GM12878 (cell line): ENCODE data around the gene NPM3. TPM values are rescaled to one million over a fixed set of nuclear protein-coding genes. Genes with fewer than 3 reads are reported as not detected.

Experiments used
- ATAC-seq: fragments of 200-7000 bp; cut with Tn5 transposase; 3 replicates; pipeline ENCODE4 v1.9.1; 2020; ENCODE audit warnings: mild to moderate bottlenecking, moderate library complexity
- BruUV-seq: library from RNA; stranded (reverse); fragments of 400-500 nt; replicated peaks from 2 replicates; lab custom pipeline; 2021; lab: Mats Ljungman, UMichigan
- CTCF ChIA-PET: fragments of 300-600 bp; sonication (Branson Sonifier 250); formaldehyde crosslinking; extraction: SDS; loops from one replicate; lab custom pipeline; 2021; ENCODE audit warnings: inconsistent platforms; lab: Yijun Ruan, JAX
- POLR2A ChIA-PET: fragments of 350-600 bp; formaldehyde crosslinking; extraction: SDS; loops from one replicate; lab custom pipeline; 2021; ENCODE audit warnings: inconsistent platforms; lab: Charles Lee
- RAD21 ChIA-PET: fragments of 300-600 bp; sonication (Branson Sonifier 250); formaldehyde crosslinking; loops from one replicate; lab custom pipeline; 2023; ENCODE audit warnings: antibody characterized with exemption; ENCODE audit not compliant: unreplicated experiment; lab: Charles Lee
- SMC1A ChIA-PET: fragments of 300-600 bp; sonication (Branson Sonifier 250); formaldehyde crosslinking; loops from one replicate; lab custom pipeline; 2023; ENCODE audit not compliant: unreplicated experiment, uncharacterized antibody; lab: Charles Lee
- DNase-seq: peaks from one replicate; pipeline ENCODE4 v3.0.0-alpha.2; 2011; ENCODE audit warnings: low read depth, low spot score
- FAIRE-seq: peaks from 3 replicates; lab custom pipeline; 2011; peaks lifted over from hg19 to GRCh38; lab: Jason Lieb, UNC
- H2AFZ ChIP-seq: 2 replicates; pipeline ENCODE4 v1.6.0; 2011; ENCODE audit warnings: low read depth, low read length, control low read depth; ENCODE audit not compliant: control insufficient read depth
- H3K27ac ChIP-seq: 2 replicates; pipeline ENCODE4 v1.5.1; 2011; ENCODE audit warnings: control low read depth; ENCODE audit not compliant: control insufficient read depth, insufficient read depth
- H3K27me3 ChIP-seq, 2 experiments: replicated peaks in 1 of 2; 2 replicates each; pipeline versions ENCODE4 v1.6.0 to v1.6.1; 2011; ENCODE audit warnings: low read length in 1 of 2; ENCODE audit not compliant: control insufficient read depth in 2 of 2, insufficient read depth in 2 of 2
- H3K36me3 ChIP-seq, 2 experiments: 2 replicates each; pipeline ENCODE4 v1.5.1; 2011; ENCODE audit warnings: low read length in 1 of 2; ENCODE audit not compliant: control insufficient read depth in 2 of 2, insufficient read depth in 2 of 2
- H3K4me1 ChIP-seq: 2 replicates; pipeline ENCODE4 v1.6.1; 2011; ENCODE audit warnings: mild to moderate bottlenecking, low read length, moderate library complexity, mixed read lengths; ENCODE audit not compliant: control insufficient read depth, insufficient read depth
- H3K4me2 ChIP-seq: 2 replicates; pipeline ENCODE4 v1.6.0; 2011; ENCODE audit warnings: control low read depth; ENCODE audit not compliant: control insufficient read depth, insufficient read depth
- H3K4me3 ChIP-seq: fragments of 200-600 bp; sonication (generic); 2 replicates; pipeline ENCODE4 v1.5.1; 2016
- H3K79me2 ChIP-seq: 2 replicates; pipeline ENCODE4 v1.6.0; 2011; ENCODE audit warnings: low read length; ENCODE audit not compliant: control insufficient read depth, insufficient read depth
- H3K9ac ChIP-seq: 2 replicates; pipeline ENCODE4 v1.8.0; 2011; ENCODE audit warnings: low read length, control low read depth, mixed read lengths; ENCODE audit not compliant: control insufficient read depth, insufficient read depth
- H3K9me3 ChIP-seq: replicated peaks from 3 replicates; pipeline ENCODE4 v1.5.1; 2011; ENCODE audit warnings: mild to moderate bottlenecking, low read length; ENCODE audit not compliant: control insufficient read depth, insufficient read depth
- H4K20me1 ChIP-seq: 2 replicates; pipeline ENCODE4 v1.6.0; 2011; ENCODE audit not compliant: control insufficient read depth, insufficient read depth
- CBX5 ChIP-seq: sonication (generic); IDR thresholded peaks from 2 replicates; pipeline ENCODE4 v1.6.1; 2016; ENCODE audit warnings: low read depth, moderate library complexity, mild to moderate bottlenecking, inconsistent platforms
- EZH2 ChIP-seq: IDR thresholded peaks from 2 replicates; pipeline ENCODE4 v1.6.1; 2012; ENCODE audit warnings: low read depth, mild to moderate bottlenecking, control low read depth, inconsistent platforms, low read length, borderline replicate concordance; ENCODE audit not compliant: control insufficient read depth
- IKZF2 ChIP-seq, 2 experiments: fragments of 450-650 bp; IDR thresholded peaks; 2 replicates each; pipeline ENCODE4 v1.6.1; 2017; ENCODE audit warnings: mild to moderate bottlenecking in 2 of 2, moderate library complexity in 2 of 2
- IRF4 ChIP-seq: IDR thresholded peaks from 2 replicates; pipeline ENCODE4 v1.6.1; 2011; ENCODE audit warnings: low read depth, low read length
- JUND ChIP-seq: IDR thresholded peaks from 2 replicates; pipeline ENCODE4 v1.6.1; 2012; ENCODE audit warnings: low read depth, mild to moderate bottlenecking, low read length, improper control_type of control experiment, moderate library complexity
- PML ChIP-seq: IDR thresholded peaks from 2 replicates; pipeline ENCODE4 v1.6.1; 2012; ENCODE audit warnings: low read length, inconsistent platforms
- POLR2AphosphoS2 ChIP-seq: IDR thresholded peaks from 2 replicates; pipeline ENCODE4 v1.6.1; 2011; ENCODE audit warnings: low read depth, mild to moderate bottlenecking, low read length, improper control_type of control experiment, moderate library complexity
- POU2F2 ChIP-seq: IDR thresholded peaks from 3 replicates; pipeline ENCODE4 v1.6.1; 2011; ENCODE audit warnings: low read depth, mild to moderate bottlenecking, low read length, borderline replicate concordance
- RBBP5 ChIP-seq: fragments of 200-600 bp; sonication (generic); conservative IDR thresholded peaks from 2 replicates; pipeline ENCODE4 v1.6.1; 2016
- RELA ChIP-seq: fragments of 450-650 bp; IDR thresholded peaks from 2 replicates; pipeline ENCODE4 v1.8.0; 2014; ENCODE audit warnings: borderline replicate concordance; ENCODE audit not compliant: partially characterized antibody
- SIX5 ChIP-seq: IDR thresholded peaks from 2 replicates; pipeline ENCODE4 v1.6.1; 2011; ENCODE audit warnings: mild to moderate bottlenecking, low read depth, low read length, moderate library complexity; ENCODE audit not compliant: severe bottlenecking
- SPI1 ChIP-seq: IDR thresholded peaks from 2 replicates; pipeline ENCODE4 v1.6.1; 2011; ENCODE audit warnings: low read depth, mild to moderate bottlenecking, low read length, moderate library complexity, borderline replicate concordance; ENCODE audit not compliant: insufficient read depth
- SUZ12 ChIP-seq: fragments of 200-600 bp; sonication (generic); IDR thresholded peaks from one replicate; pipeline ENCODE4 v1.6.1; 2018; ENCODE audit warnings: antibody characterized with exemption, mild to moderate bottlenecking; ENCODE audit not compliant: unreplicated experiment
- ZNF24 ChIP-seq: fragments of 450-650 bp; IDR thresholded peaks from 2 replicates; pipeline ENCODE4 v1.6.1; 2017; ENCODE audit warnings: antibody characterized with exemption, mild to moderate bottlenecking
- WGBS: methylation state at CpG from one replicate; pipeline ENCODE4 v1.1.6; 2016; ENCODE audit warnings: low lambda C conversion rate; ENCODE audit not compliant: insufficient replicate concordance, insufficient coverage; ENCODE audit errors: missing lambda C conversion rate; 5-methylcytosine and 5-hydroxymethylcytosine counted together
- in situ Hi-C: fragments of 300-500 bp; cut with MboI; formaldehyde crosslinking; loops from 9 replicates; pipeline ENCODE4 v1.14.3; 2018; ENCODE audit warnings: mixed read lengths
- intact Hi-C: fragments of 100-400 bp; cut with micrococcal nuclease; formaldehyde crosslinking; loops from one replicate; pipeline ENCODE4 v1.14.2; 2022; ENCODE audit not compliant: unreplicated experiment
- polyA plus RNA-seq, 11 experiments: library from polyadenylated mRNA; depleted of rRNA in 4 of 11; unstranded in 6 of 11; stranded (reverse) in 5 of 11; fragments of >200 nt; fragmentation: Nextera tagmentation in 4 of 11; fragmentation: Illumina TruSeq in 1 of 11; extraction: Ambion mirVana in 4 of 11; extraction: Trizol in 1 of 11; gene quantifications; 1 replicate in 1 of 11; 2 replicates in 10 of 11; pipeline versions ENCODE4 v1.2.1 to v1.2.3, GENCODE V29; 2011 to 2016; ENCODE audit warnings: inconsistent platforms in 2 of 11, missing spikeins in 2 of 11, low read depth in 1 of 11
- total RNA-seq, 4 experiments: library from RNA; depleted of rRNA in 3 of 4; stranded (reverse); fragments of >200 nt in 3 of 4; fragmentation: Illumina TruSeq in 1 of 4; extraction: Trizol in 1 of 4; gene quantifications; 2 replicates each; pipeline versions ENCODE4 v1.2.1 to v1.2.3, GENCODE V29; 2013 to 2021
- TF ChIP-seq, protein P1 (sequence below): fragments of 450-650 bp; conservative IDR thresholded peaks from 2 replicates; pipeline ENCODE4 v1.6.1; 2017; ENCODE audit warnings: mild to moderate bottlenecking, moderate library complexity
- TF ChIP-seq, protein P2 (sequence below): fragments of 450-650 bp; IDR thresholded peaks from 2 replicates; pipeline ENCODE4 v1.6.1; 2014; ENCODE audit warnings: mild to moderate bottlenecking
- TF ChIP-seq, protein P3 (sequence below): fragments of 450-650 bp; formaldehyde crosslinking; IDR thresholded peaks from 2 replicates; pipeline ENCODE4 v1.5.0; 2022; ENCODE audit warnings: mild to moderate bottlenecking, missing genetic modification characterization

The NPM3 gene
- total and polyA plus RNA-seq, 10 of the 15 experiments (the other 5 are each of a cell fraction or from before 2014, with no cell fraction given): 13.0 to 171 (median 93.3) TPM

DNA sequence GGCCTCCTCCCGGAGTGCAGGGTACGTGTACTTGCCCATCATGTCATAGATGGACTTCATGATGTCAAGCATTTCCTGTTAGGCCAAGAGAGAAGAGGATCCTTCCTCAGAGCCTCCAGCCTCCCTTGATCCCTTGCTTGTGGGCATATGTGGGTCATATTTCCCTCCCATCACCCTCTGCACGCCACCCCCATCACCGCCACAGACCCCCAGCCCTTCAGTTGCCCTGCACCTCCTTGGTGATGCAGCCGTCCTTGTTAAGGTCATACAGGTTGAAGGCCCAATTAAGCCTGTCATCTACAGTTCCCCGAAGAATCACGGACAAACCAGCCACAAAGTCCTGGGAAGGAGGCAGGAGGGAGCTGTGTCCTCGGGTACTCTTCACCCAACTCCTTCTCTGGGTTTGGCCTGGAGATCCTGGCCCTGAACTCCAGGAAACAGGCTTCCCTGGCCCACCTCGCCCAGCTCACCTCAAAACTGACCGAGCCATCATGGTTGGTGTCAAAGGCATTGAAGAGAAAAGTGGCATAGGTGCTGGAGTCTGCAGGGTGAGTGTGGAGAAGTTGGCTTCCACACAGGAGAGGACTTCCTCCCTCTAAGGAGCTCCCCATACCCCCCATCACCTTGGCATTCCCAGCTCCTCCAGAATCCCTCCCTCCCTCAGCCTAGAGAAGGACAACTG, 44.8 kb upstream of the NPM3 start:
- peaks cover 0 to 4% of the 10 kb centered on the region in 2 experiments; a peak in 1 of 4 replicates for H3K36me3 ChIP-seq
- H3K4me2 ChIP-seq: no peak overlapping the region
- CTCF ChIA-PET: interaction anchor here (0.6 kb wide), 1 partner anchor 51 kb away, joined by 3 read pairs; no protein-coding TSS in a partner anchor
- in situ Hi-C loops (no loop called here), intact Hi-C loops (no loop called here)
- H3K9ac ChIP-seq: no peak overlapping the region
- BruUV-seq: no TSS peak
- H3K9me3 ChIP-seq: no peaks in the 10 kb centered on the region
- H3K4me3 ChIP-seq: no peak overlapping the region
- RAD21 ChIA-PET: no interaction called here
- H3K27ac ChIP-seq: no peak overlapping the region
- H3K27me3 ChIP-seq: no peaks in the 10 kb centered on the region
- H4K20me1 ChIP-seq: no peaks in the 10 kb centered on the region
- TF ChIP-seq POU2F2 (no peak), IRF4 (no peak), ZNF24 (no peak), EZH2 (no peak), IKZF2 (IDR thresholded peaks at IDR 0.05) (no peak), RELA (no peak), CBX5 (no peak), PML (no peak), SIX5 (no peak), SUZ12 (no peak), RBBP5 (no peak), JUND (no peak), POLR2AphosphoS2 (no peak), SPI1 (no peak)
- TF ChIP-seq, protein P1, sequence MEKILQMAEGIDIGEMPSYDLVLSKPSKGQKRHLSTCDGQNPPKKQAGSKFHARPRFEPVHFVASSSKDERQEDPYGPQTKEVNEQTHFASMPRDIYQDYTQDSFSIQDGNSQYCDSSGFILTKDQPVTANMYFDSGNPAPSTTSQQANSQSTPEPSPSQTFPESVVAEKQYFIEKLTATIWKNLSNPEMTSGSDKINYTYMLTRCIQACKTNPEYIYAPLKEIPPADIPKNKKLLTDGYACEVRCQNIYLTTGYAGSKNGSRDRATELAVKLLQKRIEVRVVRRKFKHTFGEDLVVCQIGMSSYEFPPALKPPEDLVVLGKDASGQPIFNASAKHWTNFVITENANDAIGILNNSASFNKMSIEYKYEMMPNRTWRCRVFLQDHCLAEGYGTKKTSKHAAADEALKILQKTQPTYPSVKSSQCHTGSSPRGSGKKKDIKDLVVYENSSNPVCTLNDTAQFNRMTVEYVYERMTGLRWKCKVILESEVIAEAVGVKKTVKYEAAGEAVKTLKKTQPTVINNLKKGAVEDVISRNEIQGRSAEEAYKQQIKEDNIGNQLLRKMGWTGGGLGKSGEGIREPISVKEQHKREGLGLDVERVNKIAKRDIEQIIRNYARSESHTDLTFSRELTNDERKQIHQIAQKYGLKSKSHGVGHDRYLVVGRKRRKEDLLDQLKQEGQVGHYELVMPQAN: no peak
- TF ChIP-seq, protein P2, sequence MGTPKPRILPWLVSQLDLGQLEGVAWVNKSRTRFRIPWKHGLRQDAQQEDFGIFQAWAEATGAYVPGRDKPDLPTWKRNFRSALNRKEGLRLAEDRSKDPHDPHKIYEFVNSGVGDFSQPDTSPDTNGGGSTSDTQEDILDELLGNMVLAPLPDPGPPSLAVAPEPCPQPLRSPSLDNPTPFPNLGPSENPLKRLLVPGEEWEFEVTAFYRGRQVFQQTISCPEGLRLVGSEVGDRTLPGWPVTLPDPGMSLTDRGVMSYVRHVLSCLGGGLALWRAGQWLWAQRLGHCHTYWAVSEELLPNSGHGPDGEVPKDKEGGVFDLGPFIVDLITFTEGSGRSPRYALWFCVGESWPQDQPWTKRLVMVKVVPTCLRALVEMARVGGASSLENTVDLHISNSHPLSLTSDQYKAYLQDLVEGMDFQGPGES: no peak
- TF ChIP-seq, protein P3, sequence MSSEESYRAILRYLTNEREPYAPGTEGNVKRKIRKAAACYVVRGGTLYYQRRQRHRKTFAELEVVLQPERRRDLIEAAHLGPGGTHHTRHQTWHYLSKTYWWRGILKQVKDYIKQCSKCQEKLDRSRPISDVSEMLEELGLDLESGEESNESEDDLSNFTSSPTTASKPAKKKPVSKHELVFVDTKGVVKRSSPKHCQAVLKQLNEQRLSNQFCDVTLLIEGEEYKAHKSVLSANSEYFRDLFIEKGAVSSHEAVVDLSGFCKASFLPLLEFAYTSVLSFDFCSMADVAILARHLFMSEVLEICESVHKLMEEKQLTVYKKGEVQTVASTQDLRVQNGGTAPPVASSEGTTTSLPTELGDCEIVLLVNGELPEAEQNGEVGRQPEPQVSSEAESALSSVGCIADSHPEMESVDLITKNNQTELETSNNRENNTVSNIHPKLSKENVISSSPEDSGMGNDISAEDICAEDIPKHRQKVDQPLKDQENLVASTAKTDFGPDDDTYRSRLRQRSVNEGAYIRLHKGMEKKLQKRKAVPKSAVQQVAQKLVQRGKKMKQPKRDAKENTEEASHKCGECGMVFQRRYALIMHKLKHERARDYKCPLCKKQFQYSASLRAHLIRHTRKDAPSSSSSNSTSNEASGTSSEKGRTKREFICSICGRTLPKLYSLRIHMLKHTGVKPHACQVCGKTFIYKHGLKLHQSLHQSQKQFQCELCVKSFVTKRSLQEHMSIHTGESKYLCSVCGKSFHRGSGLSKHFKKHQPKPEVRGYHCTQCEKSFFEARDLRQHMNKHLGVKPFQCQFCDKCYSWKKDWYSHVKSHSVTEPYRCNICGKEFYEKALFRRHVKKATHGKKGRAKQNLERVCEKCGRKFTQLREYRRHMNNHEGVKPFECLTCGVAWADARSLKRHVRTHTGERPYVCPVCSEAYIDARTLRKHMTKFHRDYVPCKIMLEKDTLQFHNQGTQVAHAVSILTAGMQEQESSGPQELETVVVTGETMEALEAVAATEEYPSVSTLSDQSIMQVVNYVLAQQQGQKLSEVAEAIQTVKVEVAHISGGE (CRISPR knock-in tag): no peak
- POLR2A ChIA-PET: interaction anchor here (1.2 to 4.5 kb wide), 2 partner anchors 9 to 225 kb away, joined by 3 to 33 read pairs; partner anchors contain the start of gene OGA
- ATAC-seq: no peak
- no peak overlapping the region for H2AFZ ChIP-seq
- no peaks in the 10 kb centered on the region for H3K79me2 ChIP-seq
- H3K4me1 ChIP-seq: peaks cover 19% of the 10 kb centered on the region
- FAIRE-seq: no peak
- 88% methylated on average over 10 of the region's 10 CpGs for WGBS
- SMC1A ChIA-PET: interaction anchor here (0.6 to 2.2 kb wide), 3 partner anchors 10 to 225 kb away, joined by 3 to 13 read pairs (median 5); partner anchors contain the start of gene OGA
- no peak for DNase-seq
